Nephron (organoid): ENCODE measurements around the gene MATN1.

ENCODE experiments used
- H3K27ac Mint-ChIP-seq, 3 experiments: 2 replicates each; pipeline ENCODE4 v1.8.0; 2020; ENCODE audit warnings: mixed read lengths in 3 of 3, mild to moderate bottlenecking in 2 of 3, moderate library complexity in 1 of 3
- H3K27me3 Mint-ChIP-seq: 2 replicates; pipeline ENCODE4 v1.8.0; 2021; ENCODE audit warnings: low read depth, mild to moderate bottlenecking, moderate library complexity, mixed read lengths
- H3K36me3 Mint-ChIP-seq: 2 replicates; pipeline ENCODE4 v1.8.0; 2020; ENCODE audit warnings: low read depth, mixed read lengths
- H3K4me1 Mint-ChIP-seq: 2 replicates; pipeline ENCODE4 v1.8.0; 2020; ENCODE audit warnings: mixed read lengths
- H3K4me3 Mint-ChIP-seq, 3 experiments: 2 replicates each; pipeline ENCODE4 v1.8.0; 2020; ENCODE audit warnings: mild to moderate bottlenecking in 3 of 3, mixed read lengths in 3 of 3, moderate library complexity in 2 of 3
- H3K9me3 Mint-ChIP-seq: 2 replicates; pipeline ENCODE4 v1.8.0; 2020; ENCODE audit warnings: mixed read lengths
- CTCF ChIP-seq, 3 experiments: fragments of 200-600 bp; sonication (generic); IDR thresholded peaks; one replicate each; pipeline ENCODE4 v1.5.0; 2021; ENCODE audit warnings: antibody characterized with exemption in 3 of 3; ENCODE audit not compliant: unreplicated experiment in 3 of 3

The MATN1 gene

GRCh38 chr1:30765556-30766434 lies 42.4 kb upstream of the MATN1 start:
- H3K9me3 Mint-ChIP-seq: no peaks in the 10 kb centered on the region
- H3K4me1 Mint-ChIP-seq: peaks cover 26% of the 10 kb centered on the region
- no peaks in the 10 kb centered on the region for H3K36me3 Mint-ChIP-seq
- H3K27ac Mint-ChIP-seq: no peak overlapping the region
- no peak for TF ChIP-seq CTCF (IDR thresholded peaks at IDR 0.05; ENCODE audit: unreplicated experiment in 3 of 3)
- no peak overlapping the region for H3K4me3 Mint-ChIP-seq
- no peaks in the 10 kb centered on the region for H3K27me3 Mint-ChIP-seq

DNA sequence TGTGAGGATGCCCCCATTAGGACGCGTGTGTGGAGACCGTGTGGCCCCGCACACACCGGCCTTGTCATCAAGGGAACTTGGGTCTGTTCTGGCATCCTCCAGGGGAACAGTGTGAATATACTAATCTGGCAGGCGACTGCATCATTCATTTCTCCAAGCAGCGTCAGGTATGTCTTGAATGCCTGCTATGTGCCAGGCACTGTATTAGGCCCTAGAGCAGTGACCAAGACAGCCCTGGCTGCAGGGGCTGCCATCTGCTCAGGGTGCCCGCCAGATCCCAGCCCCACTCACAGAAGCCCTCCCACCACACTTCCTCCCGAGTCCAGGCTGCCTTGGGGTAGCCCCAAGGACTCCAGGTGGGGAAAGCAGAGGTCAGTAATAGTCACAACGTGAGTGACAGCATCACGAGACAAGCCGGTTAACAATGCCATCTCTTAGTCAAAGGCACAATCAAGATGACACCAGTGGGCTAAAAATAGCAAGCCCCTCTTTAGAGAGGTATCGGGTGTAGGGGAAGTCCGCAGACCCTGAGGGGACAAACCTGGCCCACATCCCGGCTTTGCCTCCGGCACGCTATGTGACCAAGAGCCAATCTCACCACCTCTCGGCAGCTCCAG lies 41.7 kb upstream of the MATN1 start:
- no peak overlapping the region for H3K27ac Mint-ChIP-seq
- H3K9me3 Mint-ChIP-seq: no peaks in the 10 kb centered on the region
- peaks cover 31% of the 10 kb centered on the region for H3K4me1 Mint-ChIP-seq
- H3K36me3 Mint-ChIP-seq: no peaks in the 10 kb centered on the region
- H3K27me3 Mint-ChIP-seq: no peaks in the 10 kb centered on the region
- no peak for TF ChIP-seq CTCF (IDR thresholded peaks at IDR 0.05; ENCODE audit: unreplicated experiment in 3 of 3)
- no peak overlapping the region for H3K4me3 Mint-ChIP-seq

DNA sequence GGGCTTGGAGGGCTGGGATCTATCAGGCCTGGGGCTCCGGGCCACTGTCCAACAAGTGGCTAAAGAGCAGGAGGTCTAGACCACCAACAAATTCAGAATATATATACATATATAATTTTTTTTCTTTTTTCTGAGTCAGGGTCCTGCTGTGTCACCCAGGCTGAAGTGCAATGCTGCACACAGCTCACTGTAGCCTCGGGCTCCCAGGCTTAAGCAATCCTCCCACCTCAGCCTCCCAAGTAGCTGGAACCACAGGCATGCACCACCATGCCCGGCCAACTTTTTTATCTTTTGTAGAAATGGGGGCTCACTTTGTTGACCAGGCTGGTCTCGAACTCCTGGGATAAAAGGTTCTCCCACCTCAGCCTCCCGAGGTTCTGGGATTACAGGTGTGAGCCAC lies 41.0 kb upstream of the MATN1 start:
- no peak overlapping the region for H3K27ac Mint-ChIP-seq
- no peaks in the 10 kb centered on the region for H3K36me3 Mint-ChIP-seq
- H3K4me1 Mint-ChIP-seq: peaks cover 33% of the 10 kb centered on the region
- H3K27me3 Mint-ChIP-seq: no peaks in the 10 kb centered on the region
- H3K4me3 Mint-ChIP-seq: no peak overlapping the region
- no peaks in the 10 kb centered on the region for H3K9me3 Mint-ChIP-seq
- no peak for TF ChIP-seq CTCF (IDR thresholded peaks at IDR 0.05; ENCODE audit: unreplicated experiment in 3 of 3)

DNA sequence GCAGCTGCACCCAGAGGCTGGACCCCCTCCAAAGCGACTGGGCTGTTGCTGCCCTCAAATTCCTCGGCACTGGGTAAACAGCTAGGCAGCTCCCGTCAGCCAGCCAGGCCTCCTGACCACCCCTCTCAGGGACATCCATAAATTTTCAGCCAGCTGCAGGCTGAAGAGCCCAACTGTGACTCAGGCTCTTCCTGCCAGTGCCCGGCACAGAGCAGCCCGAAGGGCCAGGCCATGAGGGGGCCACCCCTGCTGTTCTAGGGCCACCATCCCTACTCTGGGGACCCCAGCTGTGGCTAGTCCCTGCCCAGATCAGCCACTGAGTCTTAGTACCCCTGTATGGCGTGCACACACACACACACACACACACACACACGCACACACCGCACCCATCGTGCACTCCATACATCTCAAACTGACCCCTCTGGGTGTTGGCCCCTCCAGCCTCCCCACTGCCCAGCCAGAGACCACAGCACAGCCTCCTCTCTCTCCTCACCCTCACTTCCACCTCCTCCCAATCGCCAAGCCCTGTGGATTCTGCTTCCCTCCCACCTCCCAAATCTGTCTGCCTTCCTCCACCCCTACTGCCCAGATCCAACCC lies 40.4 kb upstream of the MATN1 start:
- Mint-ChIP-seq H3K27ac (peak overlapping the region; percentile 12 to 68 (median 29)), H3K36me3 (no peaks in the 10 kb centered on the region), H3K27me3 (peaks cover 1% of the 10 kb centered on the region), H3K4me3 (no peak overlapping the region), H3K9me3 (no peaks in the 10 kb centered on the region), H3K4me1 (peaks cover 36% of the 10 kb centered on the region)
- TF ChIP-seq CTCF (IDR thresholded peaks at IDR 0.05; ENCODE audit: unreplicated experiment in 3 of 3): no peak

GRCh38 chr1:30762930-30763650 lies 39.7 kb upstream of the MATN1 start:
- H3K27me3 Mint-ChIP-seq: peaks cover 6% of the 10 kb centered on the region
- peak overlapping the region in 2 of 3 experiments; percentile 29 to 68 for H3K27ac Mint-ChIP-seq
- H3K36me3 Mint-ChIP-seq: no peaks in the 10 kb centered on the region
- peaks cover 41% of the 10 kb centered on the region for H3K4me1 Mint-ChIP-seq
- no peaks in the 10 kb centered on the region for H3K9me3 Mint-ChIP-seq
- TF ChIP-seq CTCF (IDR thresholded peaks at IDR 0.05; ENCODE audit: unreplicated experiment in 3 of 3): no peak
- no peak overlapping the region for H3K4me3 Mint-ChIP-seq
